MM.1S (cell line): ENCODE measurements around the gene PIEZO2.

ENCODE experiments used
- DNase-seq: peaks from one replicate; pipeline ENCODE4 v3.0.0-alpha.2; 2015
- H2AFZ ChIP-seq: fragments of 300-600 bp; sonication (generic); 2 replicates; pipeline ENCODE4 v1.6.0; 2016; ENCODE audit warnings: antibody characterized with exemption, low read length
- H3F3A ChIP-seq: fragments of 300-600 bp; sonication (generic); 2 replicates; pipeline ENCODE4 v1.6.1; 2016; ENCODE audit warnings: mild to moderate bottlenecking, antibody characterized with exemption, low read length, moderate library complexity, mixed read lengths; ENCODE audit not compliant: insufficient read depth
- H3K27ac ChIP-seq: fragments of 300-600 bp; sonication (generic); 2 replicates; pipeline ENCODE4 v1.5.1; 2016; ENCODE audit warnings: mild to moderate bottlenecking, low read length
- H3K27me3 ChIP-seq: fragments of 300-600 bp; sonication (generic); replicated peaks from 2 replicates; pipeline ENCODE4 v1.6.0; 2016; ENCODE audit warnings: low read length; ENCODE audit not compliant: insufficient read depth
- H3K36me3 ChIP-seq: fragments of 300-600 bp; sonication (generic); replicated peaks from 2 replicates; pipeline ENCODE4 v1.6.1; 2016; ENCODE audit warnings: mild to moderate bottlenecking, low read length, mixed read lengths; ENCODE audit not compliant: insufficient read depth
- H3K4me1 ChIP-seq: fragments of 300-600 bp; sonication (generic); 2 replicates; pipeline ENCODE4 v1.6.1; 2016; ENCODE audit warnings: low read length, mixed read lengths
- H3K4me2 ChIP-seq: fragments of 300-600 bp; sonication (generic); 2 replicates; pipeline ENCODE4 v1.6.0; 2016; ENCODE audit warnings: low read depth, low read length
- H3K4me3 ChIP-seq: fragments of 300-600 bp; sonication (generic); 2 replicates; pipeline ENCODE4 v1.5.1; 2016; ENCODE audit warnings: low read length, mixed read lengths
- H3K79me2 ChIP-seq: fragments of 300-600 bp; sonication (generic); 2 replicates; pipeline ENCODE4 v1.6.1; 2016; ENCODE audit warnings: mixed run types, low read length, mixed read lengths
- H3K9ac ChIP-seq: fragments of 300-600 bp; sonication (generic); 2 replicates; pipeline ENCODE4 v1.6.1; 2016; ENCODE audit warnings: low read length, mixed read lengths
- H3K9me2 ChIP-seq: fragments of 300-600 bp; sonication (generic); replicated peaks from 2 replicates; pipeline ENCODE4 v1.6.1; 2016; ENCODE audit warnings: mild to moderate bottlenecking, low read length, mixed read lengths; ENCODE audit not compliant: insufficient read depth
- H3K9me3 ChIP-seq: fragments of 300-600 bp; sonication (generic); replicated peaks from 2 replicates; pipeline ENCODE4 v1.6.1; 2016; ENCODE audit warnings: mild to moderate bottlenecking, low read length, mixed read lengths; ENCODE audit not compliant: insufficient read depth
- H4K20me1 ChIP-seq: fragments of 300-600 bp; sonication (generic); 2 replicates; pipeline ENCODE4 v1.6.1; 2016; ENCODE audit warnings: mild to moderate bottlenecking, low read length, moderate library complexity, mixed read lengths; ENCODE audit not compliant: insufficient read depth
- CTCF ChIP-seq: fragments of 300-600 bp; sonication (generic); IDR thresholded peaks from 2 replicates; pipeline ENCODE4 v1.5.1; 2016; ENCODE audit warnings: antibody characterized with exemption, low read length, mixed read lengths
- EZH2 ChIP-seq: fragments of 300-600 bp; sonication (generic); optimal IDR thresholded peaks from 2 replicates; pipeline ENCODE3; 2017; ENCODE audit warnings: low read depth, mild to moderate bottlenecking, antibody characterized with exemption, low read length, mixed read lengths
- EZH2phosphoT487 ChIP-seq: fragments of 300-600 bp; sonication (generic); IDR thresholded peaks from 2 replicates; pipeline ENCODE4 v1.6.1; 2018; ENCODE audit warnings: antibody characterized with exemption, low read length

Gene PIEZO2

GRCh38 chr18:11002796-11003195 is 146.6 kb downstream of the PIEZO2 start:
- Histone ChIP-seq H4K20me1 (no peaks in the 10 kb centered on the region), H3K36me3 (no peaks in the 10 kb centered on the region), H3K4me3 (no peak overlapping the region), H3F3A (no peaks in the 10 kb centered on the region), H2AFZ (no peak overlapping the region), H3K9me2 (no peaks in the 10 kb centered on the region), H3K9ac (no peak overlapping the region), H3K4me1 (no peaks in the 10 kb centered on the region), H3K27ac (no peak overlapping the region), H3K79me2 (no peaks in the 10 kb centered on the region), H3K27me3 (no peaks in the 10 kb centered on the region), H3K9me3 (no peaks in the 10 kb centered on the region), H3K4me2 (no peak overlapping the region)
- TF ChIP-seq EZH2phosphoT487, result no peak
- DNase-seq, result no peak

- H3K9ac ChIP-seq, result no peak overlapping the region
- no peaks in the 10 kb centered on the region for H3K36me3 ChIP-seq
- H3K4me2 ChIP-seq, result no peak overlapping the region
- no peaks in the 10 kb centered on the region for H3K9me2 ChIP-seq
- no peak overlapping the region for H3K4me3 ChIP-seq
- no peak for DNase-seq
- H3K27ac ChIP-seq, result no peak overlapping the region
- H3K79me2 ChIP-seq, result no peaks in the 10 kb centered on the region
- H3K4me1 ChIP-seq, result no peaks in the 10 kb centered on the region
- H4K20me1 ChIP-seq, result no peaks in the 10 kb centered on the region
- H3K27me3 ChIP-seq, result no peaks in the 10 kb centered on the region
- H3F3A ChIP-seq, result no peaks in the 10 kb centered on the region
- no peaks in the 10 kb centered on the region for H3K9me3 ChIP-seq
- no peak overlapping the region for H2AFZ ChIP-seq
- TF ChIP-seq CTCF (no peak), EZH2 (no peak), EZH2phosphoT487 (no peak)
Measured at GRCh38 chr18:11002277-11002676, 147.1 kb downstream of the PIEZO2 start.

- Histone ChIP-seq H3K4me2 (no peak overlapping the region), H2AFZ (no peak overlapping the region), H3K4me1 (no peaks in the 10 kb centered on the region), H3K4me3 (no peak overlapping the region), H3K27ac (no peak overlapping the region), H3K9me2 (no peaks in the 10 kb centered on the region), H3K9me3 (no peaks in the 10 kb centered on the region), H3F3A (no peaks in the 10 kb centered on the region), H3K27me3 (no peaks in the 10 kb centered on the region), H4K20me1 (no peaks in the 10 kb centered on the region), H3K9ac (no peak overlapping the region), H3K36me3 (no peaks in the 10 kb centered on the region), H3K79me2 (no peaks in the 10 kb centered on the region)
- DNase-seq, result no peak
- TF ChIP-seq EZH2phosphoT487, result no peak
- TF ChIP-seq EZH2, result no peak
- TF ChIP-seq CTCF, result no peak
Measured at GRCh38 chr18:11000071-11000470, 149.3 kb downstream of the PIEZO2 start.

- no peaks in the 10 kb centered on the region for H3K36me3 ChIP-seq
- H3K27ac ChIP-seq, result no peak overlapping the region
- H2AFZ ChIP-seq, result no peak overlapping the region
- no peaks in the 10 kb centered on the region for H3K79me2 ChIP-seq
- no peak for DNase-seq
- no peaks in the 10 kb centered on the region for H3K9me2 ChIP-seq
- H3K4me2 ChIP-seq, result no peak overlapping the region
- TF ChIP-seq CTCF (no peak), EZH2phosphoT487 (no peak)
- no peak overlapping the region for H3K9ac ChIP-seq
- H4K20me1 ChIP-seq, result no peaks in the 10 kb centered on the region
- no peak overlapping the region for H3K4me3 ChIP-seq
- no peaks in the 10 kb centered on the region for H3K9me3 ChIP-seq
- no peaks in the 10 kb centered on the region for H3K4me1 ChIP-seq
- H3K27me3 ChIP-seq, result no peaks in the 10 kb centered on the region
- H3F3A ChIP-seq, result no peaks in the 10 kb centered on the region
Measured at GRCh38 chr18:10997885-10998284, 151.5 kb downstream of the PIEZO2 start.
